HCT116 (cell line): Measurements from ENCODE around the gene KRTCAP3.

ENCODE experiments used
- EZH2phosphoT487 ChIP-seq: fragments of 200-600 bp; IDR thresholded peaks from 2 replicates; pipeline ENCODE4 v1.6.1; 2018; ENCODE audit warnings: antibody characterized with exemption, borderline replicate concordance
- POLR2A ChIP-seq: IDR thresholded peaks from 2 replicates; pipeline ENCODE4 v1.7.0; 2011; ENCODE audit warnings: borderline replicate concordance; ENCODE audit not compliant: insufficient read depth, insufficient read length; ENCODE audit errors: extremely low read depth
- POLR2AphosphoS5 ChIP-seq: IDR thresholded peaks from 2 replicates; pipeline ENCODE4 v1.6.1; 2011; ENCODE audit warnings: mild to moderate bottlenecking, low read depth, low read length, moderate library complexity
- REST ChIP-seq: IDR thresholded peaks from 2 replicates; pipeline ENCODE4 v1.6.1; 2012; ENCODE audit warnings: low read depth
- SP1 ChIP-seq: IDR thresholded peaks from 2 replicates; pipeline ENCODE4 v1.6.1; 2012; ENCODE audit warnings: low read depth
- TCF7L2 ChIP-seq: IDR thresholded peaks from 2 replicates; pipeline ENCODE4 v1.7.0; 2011; ENCODE audit warnings: borderline replicate concordance, inconsistent platforms; ENCODE audit not compliant: insufficient read depth, insufficient read length; ENCODE audit errors: extremely low read depth
- YY1 ChIP-seq: IDR thresholded peaks from 2 replicates; pipeline ENCODE4 v1.6.1; 2011; ENCODE audit warnings: low read length, low read depth, moderate library complexity, mild to moderate bottlenecking; ENCODE audit not compliant: insufficient replicate concordance; ENCODE audit errors: extremely low read depth
- ZBTB33 ChIP-seq: IDR thresholded peaks from 2 replicates; pipeline ENCODE4 v1.6.1; 2011; ENCODE audit warnings: mild to moderate bottlenecking, low read length, moderate library complexity; ENCODE audit not compliant: insufficient replicate concordance; ENCODE audit errors: extremely low read depth
- TF ChIP-seq, protein P1 (sequence below), 3 experiments: fragments of 200-600 bp in 1 of 3; sonication (generic) in 1 of 3; IDR thresholded peaks in 2 of 3; conservative IDR thresholded peaks in 1 of 3; 2 replicates each; pipeline ENCODE4 v1.5.1; 2012 to 2017; ENCODE audit warnings: low read depth in 2 of 3, low read length in 2 of 3, antibody characterized with exemption in 1 of 3, borderline replicate concordance in 1 of 3, control low read depth in 1 of 3, mild to moderate bottlenecking in 1 of 3, mixed read lengths in 1 of 3, mixed run types in 1 of 3, moderate library complexity in 1 of 3; ENCODE audit not compliant: insufficient read depth in 1 of 3

- TF ChIP-seq POLR2A (no peak), REST (no peak), SP1 (no peak), TCF7L2 (no peak), EZH2phosphoT487 (no peak), ZBTB33 (no peak), POLR2AphosphoS5 (no peak), YY1 (no peak)
- TF ChIP-seq, protein P1, sequence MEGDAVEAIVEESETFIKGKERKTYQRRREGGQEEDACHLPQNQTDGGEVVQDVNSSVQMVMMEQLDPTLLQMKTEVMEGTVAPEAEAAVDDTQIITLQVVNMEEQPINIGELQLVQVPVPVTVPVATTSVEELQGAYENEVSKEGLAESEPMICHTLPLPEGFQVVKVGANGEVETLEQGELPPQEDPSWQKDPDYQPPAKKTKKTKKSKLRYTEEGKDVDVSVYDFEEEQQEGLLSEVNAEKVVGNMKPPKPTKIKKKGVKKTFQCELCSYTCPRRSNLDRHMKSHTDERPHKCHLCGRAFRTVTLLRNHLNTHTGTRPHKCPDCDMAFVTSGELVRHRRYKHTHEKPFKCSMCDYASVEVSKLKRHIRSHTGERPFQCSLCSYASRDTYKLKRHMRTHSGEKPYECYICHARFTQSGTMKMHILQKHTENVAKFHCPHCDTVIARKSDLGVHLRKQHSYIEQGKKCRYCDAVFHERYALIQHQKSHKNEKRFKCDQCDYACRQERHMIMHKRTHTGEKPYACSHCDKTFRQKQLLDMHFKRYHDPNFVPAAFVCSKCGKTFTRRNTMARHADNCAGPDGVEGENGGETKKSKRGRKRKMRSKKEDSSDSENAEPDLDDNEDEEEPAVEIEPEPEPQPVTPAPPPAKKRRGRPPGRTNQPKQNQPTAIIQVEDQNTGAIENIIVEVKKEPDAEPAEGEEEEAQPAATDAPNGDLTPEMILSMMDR (IDR thresholded peaks at IDR 0.05 in 2 of 3, conservative IDR thresholded peaks at IDR 0.05 in 1 of 3; ENCODE audit: borderline replicate concordance in 1 of 3, insufficient read depth in 1 of 3, low read depth in 2 of 3, low read length in 2 of 3), result no peak
These were observed 26.0 kb upstream of the KRTCAP3 start for GRCh38 chr2:27416151-27416550.
